GM19193 (cell line): Measurements from ENCODE around the gene NACC1.

Experiments used
- POLR2A ChIP-seq: IDR thresholded peaks from 4 replicates; pipeline ENCODE4 v1.6.1; 2011; ENCODE audit not compliant: insufficient read depth, insufficient read length; ENCODE audit errors: extremely low read depth

Gene NACC1

GRCh38 chr19:13135068-13136062 lies 17.3 kb downstream of the NACC1 start:
- no peak for TF ChIP-seq POLR2A

GRCh38 chr19:13137290-13137794 lies 19.3 kb downstream of the NACC1 start:
- no peak for TF ChIP-seq POLR2A

- no peak for TF ChIP-seq POLR2A
Measured at GRCh38 chr19:13138171-13138915, 20.3 kb downstream of the NACC1 start.

GRCh38 chr19:13138916-13139198 lies 20.8 kb downstream of the NACC1 start:
- TF ChIP-seq POLR2A = no peak

- TF ChIP-seq POLR2A = no peak
Measured at GRCh38 chr19:13139633-13140311, 21.7 kb downstream of the NACC1 start.

GRCh38 chr19:13146763-13147563 lies 28.9 kb downstream of the NACC1 start:
- no peak for TF ChIP-seq POLR2A

- no peak for TF ChIP-seq POLR2A
Measured at GRCh38 chr19:13149628-13150186, 31.6 kb downstream of the NACC1 start.

- TF ChIP-seq POLR2A = peak; percentile 57
Measured at GRCh38 chr19:13150187-13150930, 32.3 kb downstream of the NACC1 start, which contains the start of the genes IER2 and STX10. IER2 (plus strand) TSS chr19:13150411; CDS start chr19:13153187, 2,776 bp downstream. STX10 (minus strand) TSS chr19:13150375; CDS start chr19:13150173, 202 bp downstream.

GRCh38 chr19:13150931-13151604 lies 33.0 kb downstream of the NACC1 start:
- peak; percentile 11 for TF ChIP-seq POLR2A

GRCh38 chr19:13151605-13152355 lies 33.7 kb downstream of the NACC1 start:
- TF ChIP-seq POLR2A = peak; percentile 56

- TF ChIP-seq POLR2A = no peak
Measured at GRCh38 chr19:13152356-13152973, 34.4 kb downstream of the NACC1 start.
